Measurements from ENCODE around the gene GSKIP. TPM values are rescaled to one million over a fixed set of nuclear protein-coding genes. Genes with fewer than 3 reads are reported as not detected.

GSKIP gene
- total and polyA plus RNA-seq, 2 donors (not counting 1 experiment from before 2014, with no cell fraction given): 30.2 to 45.5 TPM

DNA sequence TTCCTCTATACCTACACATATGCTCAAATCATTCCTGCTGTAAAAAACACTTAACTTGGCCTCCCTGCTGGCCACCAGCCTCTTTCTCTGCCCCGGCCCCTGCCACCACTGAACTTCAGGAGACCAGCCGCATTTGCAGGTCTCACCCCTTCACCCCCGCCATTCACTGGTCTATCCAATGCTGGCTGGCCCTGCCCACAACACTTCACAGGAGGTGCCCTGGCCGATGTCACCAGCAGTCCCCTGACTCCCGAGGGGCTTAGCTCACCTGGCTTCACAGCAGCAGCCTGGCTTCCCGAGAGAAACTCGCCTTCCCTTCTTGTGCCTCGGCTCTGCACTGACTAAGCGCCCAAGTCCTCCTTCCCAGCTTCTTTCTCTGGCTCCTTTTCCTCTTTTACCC, 36.1 kb downstream of the GSKIP start:
- H3K36me3 ChIP-seq (ENCODE audit: control insufficient read depth, insufficient read depth, low read length): no peaks in the 10 kb centered on the region
- no peak overlapping the region for H2AFZ ChIP-seq (ENCODE audit: low read length)
- no peak overlapping the region for H3K4me3 ChIP-seq (replicated peaks in 1 of 4; ENCODE audit: control extremely low read depth in 1 of 4, insufficient read depth in 1 of 4, low read depth in 3 of 4, low read length in 4 of 4)
- DNase-seq (ENCODE audit: low read depth in 2 of 2): no peak
- no peaks in the 10 kb centered on the region for H3K79me2 ChIP-seq (ENCODE audit: control insufficient read depth, insufficient read depth, low read length)
- no peaks in the 10 kb centered on the region for H3K9me3 ChIP-seq (ENCODE audit: control insufficient read depth, insufficient read depth, low read depth, low read length)
- H3K27me3 ChIP-seq (ENCODE audit: control insufficient read depth, insufficient read depth, low read length): peaks cover 10% of the 10 kb centered on the region
- no peaks in the 10 kb centered on the region for H3K4me1 ChIP-seq (ENCODE audit: control insufficient read depth, extremely low read depth, insufficient read depth, low read length)
- H3K9ac ChIP-seq (ENCODE audit: insufficient read depth, low read length): no peak overlapping the region
- TF ChIP-seq EZH2 (IDR thresholded peaks at IDR 0.05; ENCODE audit: low read length, missing control alignments): no peak
- TF ChIP-seq, protein P1, sequence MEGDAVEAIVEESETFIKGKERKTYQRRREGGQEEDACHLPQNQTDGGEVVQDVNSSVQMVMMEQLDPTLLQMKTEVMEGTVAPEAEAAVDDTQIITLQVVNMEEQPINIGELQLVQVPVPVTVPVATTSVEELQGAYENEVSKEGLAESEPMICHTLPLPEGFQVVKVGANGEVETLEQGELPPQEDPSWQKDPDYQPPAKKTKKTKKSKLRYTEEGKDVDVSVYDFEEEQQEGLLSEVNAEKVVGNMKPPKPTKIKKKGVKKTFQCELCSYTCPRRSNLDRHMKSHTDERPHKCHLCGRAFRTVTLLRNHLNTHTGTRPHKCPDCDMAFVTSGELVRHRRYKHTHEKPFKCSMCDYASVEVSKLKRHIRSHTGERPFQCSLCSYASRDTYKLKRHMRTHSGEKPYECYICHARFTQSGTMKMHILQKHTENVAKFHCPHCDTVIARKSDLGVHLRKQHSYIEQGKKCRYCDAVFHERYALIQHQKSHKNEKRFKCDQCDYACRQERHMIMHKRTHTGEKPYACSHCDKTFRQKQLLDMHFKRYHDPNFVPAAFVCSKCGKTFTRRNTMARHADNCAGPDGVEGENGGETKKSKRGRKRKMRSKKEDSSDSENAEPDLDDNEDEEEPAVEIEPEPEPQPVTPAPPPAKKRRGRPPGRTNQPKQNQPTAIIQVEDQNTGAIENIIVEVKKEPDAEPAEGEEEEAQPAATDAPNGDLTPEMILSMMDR (conservative IDR thresholded peaks at IDR 0.05 in 1 of 2, IDR thresholded peaks at IDR 0.05 in 1 of 2; ENCODE audit: low read depth in 1 of 2, low read length in 2 of 2): no peak
- H3K4me2 ChIP-seq (ENCODE audit: extremely low read depth, insufficient read depth, low read length): no peak overlapping the region
- no peaks in the 10 kb centered on the region for H4K20me1 ChIP-seq (ENCODE audit: control insufficient read depth, extremely low read depth, insufficient read depth, low read length)
- no peak overlapping the region for H3K27ac ChIP-seq (ENCODE audit: insufficient read depth, low read length)

DNA sequence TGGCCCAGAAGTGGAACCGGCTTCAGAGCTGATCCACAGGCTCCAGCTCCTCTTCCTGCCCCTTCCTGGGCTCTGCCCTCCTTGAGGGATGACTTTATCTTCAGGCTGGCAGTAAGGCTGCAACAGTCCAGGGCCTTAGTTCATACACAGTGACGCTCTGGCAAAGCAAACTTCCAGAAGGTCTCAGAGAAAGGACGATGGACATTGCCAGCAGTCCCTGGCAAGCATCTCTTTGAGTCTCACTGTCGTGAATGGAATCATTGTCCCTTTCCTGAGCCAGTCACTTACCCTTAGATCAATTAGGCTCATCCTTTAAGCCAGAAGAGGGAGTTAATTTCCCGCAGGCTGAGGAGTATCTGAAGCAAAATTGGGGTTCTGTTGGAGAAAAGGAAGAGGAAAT, 37.2 kb downstream of the GSKIP start:
- H3K9ac ChIP-seq (ENCODE audit: insufficient read depth, low read length): no peak overlapping the region
- no peaks in the 10 kb centered on the region for H4K20me1 ChIP-seq (ENCODE audit: control insufficient read depth, extremely low read depth, insufficient read depth, low read length)
- H3K79me2 ChIP-seq (ENCODE audit: control insufficient read depth, insufficient read depth, low read length): no peaks in the 10 kb centered on the region

DNA sequence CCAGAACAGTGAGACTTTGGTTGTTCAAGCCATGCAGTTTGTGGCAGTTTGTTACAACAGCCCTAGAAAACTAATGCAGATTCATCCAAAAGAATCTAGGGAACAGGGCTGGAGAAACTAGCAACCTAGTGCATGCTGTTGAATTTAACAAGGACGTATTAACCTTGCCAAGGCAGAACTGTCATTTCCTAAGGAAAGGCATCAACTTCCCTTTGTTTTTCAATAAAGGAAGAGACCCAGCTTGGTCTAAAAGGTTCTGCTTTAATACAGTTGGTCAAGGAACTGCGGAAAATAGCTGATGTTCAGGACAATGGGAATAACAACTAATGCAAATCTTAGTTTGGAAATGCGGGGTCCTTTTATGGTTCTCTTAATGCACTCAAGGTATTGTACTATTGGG, 40.1 kb downstream of the GSKIP start:
- no peak overlapping the region for H2AFZ ChIP-seq (ENCODE audit: low read length)
- no peaks in the 10 kb centered on the region for H3K4me1 ChIP-seq (ENCODE audit: control insufficient read depth, extremely low read depth, insufficient read depth, low read length)
- no peak overlapping the region for H3K4me2 ChIP-seq (ENCODE audit: extremely low read depth, insufficient read depth, low read length)
- no peaks in the 10 kb centered on the region for H3K36me3 ChIP-seq (ENCODE audit: control insufficient read depth, insufficient read depth, low read length)
- no peaks in the 10 kb centered on the region for H3K79me2 ChIP-seq (ENCODE audit: control insufficient read depth, insufficient read depth, low read length)
- H4K20me1 ChIP-seq (ENCODE audit: control insufficient read depth, extremely low read depth, insufficient read depth, low read length): no peaks in the 10 kb centered on the region
- no peak for TF ChIP-seq EZH2 (IDR thresholded peaks at IDR 0.05; ENCODE audit: low read length, missing control alignments)
- TF ChIP-seq, protein P1 (conservative IDR thresholded peaks at IDR 0.05 in 1 of 2, IDR thresholded peaks at IDR 0.05 in 1 of 2; ENCODE audit: low read depth in 1 of 2, low read length in 2 of 2): no peak
- H3K9ac ChIP-seq (ENCODE audit: insufficient read depth, low read length): no peak overlapping the region
- H3K9me3 ChIP-seq (ENCODE audit: control insufficient read depth, insufficient read depth, low read depth, low read length): no peaks in the 10 kb centered on the region
- H3K27ac ChIP-seq (ENCODE audit: insufficient read depth, low read length): no peak overlapping the region
- peaks cover 10% of the 10 kb centered on the region for H3K27me3 ChIP-seq (ENCODE audit: control insufficient read depth, insufficient read depth, low read length)
- H3K4me3 ChIP-seq (replicated peaks in 1 of 4; ENCODE audit: control extremely low read depth in 1 of 4, insufficient read depth in 1 of 4, low read depth in 3 of 4, low read length in 4 of 4): no peak overlapping the region
- no peak for DNase-seq (ENCODE audit: low read depth in 2 of 2)

More for the DNA sequence above, 37.2 kb downstream of the GSKIP start:
- no peak overlapping the region for H2AFZ ChIP-seq (ENCODE audit: low read length)
- H3K4me2 ChIP-seq (ENCODE audit: extremely low read depth, insufficient read depth, low read length): no peak overlapping the region
- H3K27me3 ChIP-seq (ENCODE audit: control insufficient read depth, insufficient read depth, low read length): peaks cover 10% of the 10 kb centered on the region
- no peaks in the 10 kb centered on the region for H3K9me3 ChIP-seq (ENCODE audit: control insufficient read depth, insufficient read depth, low read depth, low read length)
- no peaks in the 10 kb centered on the region for H3K36me3 ChIP-seq (ENCODE audit: control insufficient read depth, insufficient read depth, low read length)
- no peak overlapping the region for H3K4me3 ChIP-seq (replicated peaks in 1 of 4; ENCODE audit: control extremely low read depth in 1 of 4, insufficient read depth in 1 of 4, low read depth in 3 of 4, low read length in 4 of 4)
- DNase-seq (ENCODE audit: low read depth in 2 of 2): no peak
- TF ChIP-seq, protein P1 (conservative IDR thresholded peaks at IDR 0.05 in 1 of 2, IDR thresholded peaks at IDR 0.05 in 1 of 2; ENCODE audit: low read depth in 1 of 2, low read length in 2 of 2): no peak
- TF ChIP-seq EZH2 (IDR thresholded peaks at IDR 0.05; ENCODE audit: low read length, missing control alignments): no peak
- H3K4me1 ChIP-seq (ENCODE audit: control insufficient read depth, extremely low read depth, insufficient read depth, low read length): no peaks in the 10 kb centered on the region
- no peak overlapping the region for H3K27ac ChIP-seq (ENCODE audit: insufficient read depth, low read length)

Measured in fibroblast of lung (primary cell).